Measurements from ENCODE around the gene ARNT2.

- TF ChIP-seq CTCF (IDR thresholded peaks at IDR 0.05): no peak
- TF ChIP-seq POLR2AphosphoS5 (IDR thresholded peaks at IDR 0.05; ENCODE audit: insufficient read depth in 1 of 2, low read depth in 1 of 2): no peak
Observed at GRCh38 chr15:80487839-80488390, 83.7 kb downstream of the ARNT2 start.

Measured in vagina (tissue), 2 donors.